ENCODE results near the gene AP5B1.

Gene AP5B1

DNA sequence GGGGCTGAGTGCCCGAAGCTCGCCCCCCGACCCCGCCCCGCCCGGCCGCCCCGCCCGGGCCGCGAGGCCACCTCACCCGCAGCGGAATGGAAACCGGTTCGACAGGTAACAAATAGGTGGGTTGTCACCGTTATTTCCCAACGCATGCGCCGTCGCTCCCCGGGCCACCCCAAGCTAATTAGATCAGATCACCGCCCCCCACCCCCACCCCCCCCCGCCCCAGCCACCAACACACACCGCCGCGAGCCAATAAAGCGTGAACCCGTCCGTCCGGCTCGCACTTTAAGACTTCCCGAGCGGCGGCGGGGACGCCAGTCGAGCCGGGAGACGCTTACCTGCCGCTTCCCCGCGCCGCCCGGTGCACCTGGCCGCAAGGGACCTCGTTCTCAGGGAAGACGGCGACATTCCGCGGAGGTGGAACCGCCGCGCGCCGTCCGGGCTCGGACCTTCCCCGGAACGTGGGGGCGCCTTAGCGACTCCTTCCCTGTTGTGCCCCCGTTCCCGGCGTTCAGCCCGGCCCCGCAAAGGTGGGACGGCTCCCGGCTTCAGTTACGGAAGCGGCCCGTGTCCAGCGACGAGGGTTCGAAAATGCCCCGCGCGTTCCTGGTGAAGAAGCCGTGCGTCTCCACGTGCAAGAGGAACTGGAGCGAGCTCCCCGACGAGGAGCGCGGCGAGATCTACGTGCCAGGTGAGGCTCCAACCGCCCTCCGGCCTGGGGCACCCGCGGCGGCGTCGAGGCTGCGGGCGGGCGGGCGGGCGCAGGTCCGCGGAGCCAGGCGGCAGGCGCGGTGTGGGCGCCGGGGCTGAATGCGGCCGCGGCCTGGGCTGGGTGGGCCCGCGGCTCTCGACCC lies 6.2 kb upstream of the AP5B1 start, which contains the start of gene OVOL1:
TSS of gene OVOL1 (plus strand) at position 278 of the 851 bp plus-strand sequence. CDS start at position 589, 311 bp downstream.
- Histone ChIP-seq H3K4me1 (ENCODE audit: control insufficient read depth, insufficient read depth, low read length) (no peaks in the 10 kb centered on the region), H3K4me3 (ENCODE audit: low read depth, low read length) (peak within 1 kb of the TSS; percentile 24), H3K27ac (ENCODE audit: extremely low read depth, low read depth, low read length) (no peak within 1 kb of the TSS), H3K36me3 (ENCODE audit: control insufficient read depth in 2 of 2, insufficient read depth in 1 of 2, low read length in 2 of 2) (no peaks in the 10 kb centered on the region), H3K9me3 (ENCODE audit: control insufficient read depth, insufficient read depth, low read depth, low read length) (no peaks in the 10 kb centered on the region)
- TF ChIP-seq SALL2 (tag by site-specific recombination; IDR thresholded peaks at IDR 0.05; ENCODE audit: borderline replicate concordance): no peak
- no peak for TF ChIP-seq ZNF341 (tag by site-specific recombination; IDR thresholded peaks at IDR 0.05; ENCODE audit: low read depth)
- no peak for TF ChIP-seq MEIS1 (CRISPR knock-in tag; IDR thresholded peaks at IDR 0.05; ENCODE audit: borderline replicate concordance)
- TF ChIP-seq, protein P1, sequence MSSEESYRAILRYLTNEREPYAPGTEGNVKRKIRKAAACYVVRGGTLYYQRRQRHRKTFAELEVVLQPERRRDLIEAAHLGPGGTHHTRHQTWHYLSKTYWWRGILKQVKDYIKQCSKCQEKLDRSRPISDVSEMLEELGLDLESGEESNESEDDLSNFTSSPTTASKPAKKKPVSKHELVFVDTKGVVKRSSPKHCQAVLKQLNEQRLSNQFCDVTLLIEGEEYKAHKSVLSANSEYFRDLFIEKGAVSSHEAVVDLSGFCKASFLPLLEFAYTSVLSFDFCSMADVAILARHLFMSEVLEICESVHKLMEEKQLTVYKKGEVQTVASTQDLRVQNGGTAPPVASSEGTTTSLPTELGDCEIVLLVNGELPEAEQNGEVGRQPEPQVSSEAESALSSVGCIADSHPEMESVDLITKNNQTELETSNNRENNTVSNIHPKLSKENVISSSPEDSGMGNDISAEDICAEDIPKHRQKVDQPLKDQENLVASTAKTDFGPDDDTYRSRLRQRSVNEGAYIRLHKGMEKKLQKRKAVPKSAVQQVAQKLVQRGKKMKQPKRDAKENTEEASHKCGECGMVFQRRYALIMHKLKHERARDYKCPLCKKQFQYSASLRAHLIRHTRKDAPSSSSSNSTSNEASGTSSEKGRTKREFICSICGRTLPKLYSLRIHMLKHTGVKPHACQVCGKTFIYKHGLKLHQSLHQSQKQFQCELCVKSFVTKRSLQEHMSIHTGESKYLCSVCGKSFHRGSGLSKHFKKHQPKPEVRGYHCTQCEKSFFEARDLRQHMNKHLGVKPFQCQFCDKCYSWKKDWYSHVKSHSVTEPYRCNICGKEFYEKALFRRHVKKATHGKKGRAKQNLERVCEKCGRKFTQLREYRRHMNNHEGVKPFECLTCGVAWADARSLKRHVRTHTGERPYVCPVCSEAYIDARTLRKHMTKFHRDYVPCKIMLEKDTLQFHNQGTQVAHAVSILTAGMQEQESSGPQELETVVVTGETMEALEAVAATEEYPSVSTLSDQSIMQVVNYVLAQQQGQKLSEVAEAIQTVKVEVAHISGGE (tag by site-specific recombination; conservative IDR thresholded peaks at IDR 0.05; ENCODE audit: low read depth): no peak
- no peak for TF ChIP-seq ZNF140 (tag by site-specific recombination; IDR thresholded peaks at IDR 0.05)
- TF ChIP-seq ZEB2 (tag by site-specific recombination; IDR thresholded peaks at IDR 0.05): no peak
- no peak for TF ChIP-seq ZNF596 (tag by site-specific recombination; IDR thresholded peaks at IDR 0.05)
- no peak for TF ChIP-seq ZNF571 (tag by site-specific recombination; IDR thresholded peaks at IDR 0.05)
- no peak for TF ChIP-seq ZNF624 (tag by site-specific recombination; IDR thresholded peaks at IDR 0.05)
- no peak for TF ChIP-seq REPIN1 (tag by site-specific recombination; IDR thresholded peaks at IDR 0.05; ENCODE audit: low read depth)
- TF ChIP-seq ZNF174 (tag by site-specific recombination; IDR thresholded peaks at IDR 0.05): no peak
- TF ChIP-seq, protein P2, sequence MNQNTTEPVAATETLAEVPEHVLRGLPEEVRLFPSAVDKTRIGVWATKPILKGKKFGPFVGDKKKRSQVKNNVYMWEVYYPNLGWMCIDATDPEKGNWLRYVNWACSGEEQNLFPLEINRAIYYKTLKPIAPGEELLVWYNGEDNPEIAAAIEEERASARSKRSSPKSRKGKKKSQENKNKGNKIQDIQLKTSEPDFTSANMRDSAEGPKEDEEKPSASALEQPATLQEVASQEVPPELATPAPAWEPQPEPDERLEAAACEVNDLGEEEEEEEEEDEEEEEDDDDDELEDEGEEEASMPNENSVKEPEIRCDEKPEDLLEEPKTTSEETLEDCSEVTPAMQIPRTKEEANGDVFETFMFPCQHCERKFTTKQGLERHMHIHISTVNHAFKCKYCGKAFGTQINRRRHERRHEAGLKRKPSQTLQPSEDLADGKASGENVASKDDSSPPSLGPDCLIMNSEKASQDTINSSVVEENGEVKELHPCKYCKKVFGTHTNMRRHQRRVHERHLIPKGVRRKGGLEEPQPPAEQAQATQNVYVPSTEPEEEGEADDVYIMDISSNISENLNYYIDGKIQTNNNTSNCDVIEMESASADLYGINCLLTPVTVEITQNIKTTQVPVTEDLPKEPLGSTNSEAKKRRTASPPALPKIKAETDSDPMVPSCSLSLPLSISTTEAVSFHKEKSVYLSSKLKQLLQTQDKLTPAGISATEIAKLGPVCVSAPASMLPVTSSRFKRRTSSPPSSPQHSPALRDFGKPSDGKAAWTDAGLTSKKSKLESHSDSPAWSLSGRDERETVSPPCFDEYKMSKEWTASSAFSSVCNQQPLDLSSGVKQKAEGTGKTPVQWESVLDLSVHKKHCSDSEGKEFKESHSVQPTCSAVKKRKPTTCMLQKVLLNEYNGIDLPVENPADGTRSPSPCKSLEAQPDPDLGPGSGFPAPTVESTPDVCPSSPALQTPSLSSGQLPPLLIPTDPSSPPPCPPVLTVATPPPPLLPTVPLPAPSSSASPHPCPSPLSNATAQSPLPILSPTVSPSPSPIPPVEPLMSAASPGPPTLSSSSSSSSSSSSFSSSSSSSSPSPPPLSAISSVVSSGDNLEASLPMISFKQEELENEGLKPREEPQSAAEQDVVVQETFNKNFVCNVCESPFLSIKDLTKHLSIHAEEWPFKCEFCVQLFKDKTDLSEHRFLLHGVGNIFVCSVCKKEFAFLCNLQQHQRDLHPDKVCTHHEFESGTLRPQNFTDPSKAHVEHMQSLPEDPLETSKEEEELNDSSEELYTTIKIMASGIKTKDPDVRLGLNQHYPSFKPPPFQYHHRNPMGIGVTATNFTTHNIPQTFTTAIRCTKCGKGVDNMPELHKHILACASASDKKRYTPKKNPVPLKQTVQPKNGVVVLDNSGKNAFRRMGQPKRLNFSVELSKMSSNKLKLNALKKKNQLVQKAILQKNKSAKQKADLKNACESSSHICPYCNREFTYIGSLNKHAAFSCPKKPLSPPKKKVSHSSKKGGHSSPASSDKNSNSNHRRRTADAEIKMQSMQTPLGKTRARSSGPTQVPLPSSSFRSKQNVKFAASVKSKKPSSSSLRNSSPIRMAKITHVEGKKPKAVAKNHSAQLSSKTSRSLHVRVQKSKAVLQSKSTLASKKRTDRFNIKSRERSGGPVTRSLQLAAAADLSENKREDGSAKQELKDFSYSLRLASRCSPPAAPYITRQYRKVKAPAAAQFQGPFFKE (tag by site-specific recombination; IDR thresholded peaks at IDR 0.05; ENCODE audit: borderline replicate concordance): no peak
- TF ChIP-seq ZNF350 (tag by site-specific recombination; IDR thresholded peaks at IDR 0.05): no peak
- no peak for TF ChIP-seq ZNF184 (tag by site-specific recombination; IDR thresholded peaks at IDR 0.05)
- TF ChIP-seq ZNF473 (tag by site-specific recombination; IDR thresholded peaks at IDR 0.05): no peak
- TF ChIP-seq ZNF777 (tag by site-specific recombination; IDR thresholded peaks at IDR 0.05; ENCODE audit: borderline replicate concordance): no peak
- POLR2A ChIA-PET: no interaction called here
- CTCF ChIA-PET: no interaction called here

Measured in HEK293 (cell line).